Measurements from ENCODE around the gene GTF2A1.

Gene GTF2A1

GRCh38 chr14:81127785-81128184, 93.0 kb downstream of the GTF2A1 start:
- no peak for DNase-seq

GRCh38 chr14:81125536-81125935, 95.2 kb downstream of the GTF2A1 start:
- no peak for DNase-seq

Data from CD4-positive, alpha-beta T cell treated with Interferon alpha-2 for 1 hour (primary cell).